Measurements from ENCODE around the gene OR6C6.
"Not testable (repeated sequence)": the region's sequence is repeated elsewhere in the genome, so short reads cannot be mapped to it uniquely, and the experiment has no call there.

Gene OR6C6

GRCh38 chr12:55296469-55296868 is at the start of gene OR6C6:
Gene OR6C6 (minus strand): TSS chr12:55296569. CDS start chr12:55295232, 1,337 bp downstream.
- no peak for DNase-seq

GRCh38 chr12:55336002-55336401 is 39.6 kb upstream of the OR6C6 start:
- no peak for DNase-seq

GRCh38 chr12:55330446-55330845 is 34.1 kb upstream of the OR6C6 start, which contains the start of gene OR6C3:
Gene OR6C3 (plus strand): TSS chr12:55330746. CDS start chr12:55331701, 955 bp downstream.
- DNase-seq = no peak

- not testable (repeated sequence) for DNase-seq
Observed at GRCh38 chr12:55325801-55326200, 29.4 kb upstream of the OR6C6 start.

GRCh38 chr12:55320201-55320600 is 23.8 kb upstream of the OR6C6 start:
- no peak for DNase-seq

GRCh38 chr12:55314043-55314442 is 17.7 kb upstream of the OR6C6 start, which contains the start of gene OR6C1:
Gene OR6C1 (plus strand): TSS chr12:55314343. CDS start chr12:55320600, 6,257 bp downstream.
- no peak for DNase-seq

GRCh38 chr12:55289999-55290398 is 6.4 kb downstream of the OR6C6 start:
- no peak for DNase-seq

- DNase-seq = no peak
Observed at GRCh38 chr12:55280991-55281390, 15.4 kb downstream of the OR6C6 start.

- DNase-seq = no peak
Observed at GRCh38 chr12:55258303-55258702, 38.1 kb downstream of the OR6C6 start.

GRCh38 chr12:55256831-55257230 is 39.5 kb downstream of the OR6C6 start:
- no peak for DNase-seq

- no peak for DNase-seq
Observed at GRCh38 chr12:55253281-55253680, 43.1 kb downstream of the OR6C6 start.

- DNase-seq = no peak
Observed at GRCh38 chr12:55250944-55251343, 45.4 kb downstream of the OR6C6 start.

GRCh38 chr12:55246159-55246558 is 50.2 kb downstream of the OR6C6 start:
- no peak for DNase-seq

GRCh38 chr12:55244309-55244708 is 52.1 kb downstream of the OR6C6 start, which contains the start of gene OR6C74:
Gene OR6C74 (plus strand): TSS chr12:55244609. CDS start chr12:55247288, 2,679 bp downstream.
- DNase-seq = no peak

Measured in NCI-H187 (cell line).